GM20000 (cell line): ENCODE measurements around the gene IGSF23.
"Not testable (repeated sequence)": the region's sequence is repeated elsewhere in the genome, so short reads cannot be mapped to it uniquely, and the experiment has no call there.

Source experiments
- DNase-seq: peaks from one replicate; pipeline ENCODE4 v3.0.0; 2012; ENCODE audit warnings: low spot score
- CTCF ChIP-seq: IDR thresholded peaks from 2 replicates; pipeline ENCODE4 v1.5.1; 2012; ENCODE audit warnings: mild to moderate bottlenecking, control low read depth; ENCODE audit errors: extremely low read depth, missing control alignments

Gene IGSF23

DNA sequence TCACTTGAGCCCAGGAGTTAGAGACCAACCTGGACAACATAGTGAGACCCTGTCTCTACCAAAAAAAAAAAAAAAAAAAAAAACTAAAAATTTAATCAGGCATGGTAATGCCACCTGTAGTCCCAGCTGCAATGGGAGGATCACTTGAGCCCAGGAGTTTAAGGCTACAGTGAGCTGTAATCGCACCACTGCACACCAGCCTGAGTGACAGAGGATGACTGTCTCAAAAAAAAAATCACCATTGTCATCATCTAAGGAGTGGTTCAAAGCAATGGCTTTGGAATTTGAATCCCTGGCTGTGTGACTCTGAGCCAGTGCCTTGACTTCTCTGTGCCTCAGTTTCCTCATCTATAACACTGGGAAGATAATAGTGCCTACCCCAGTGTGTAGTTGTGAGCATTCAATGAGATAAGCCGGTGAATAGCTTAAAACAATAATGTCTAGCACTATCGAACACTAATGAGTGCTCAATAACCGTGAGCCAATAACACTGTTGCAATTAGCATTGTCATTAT, 11.5 kb downstream of the IGSF23 start:
- no peak for TF ChIP-seq CTCF
- DNase-seq: no peak

DNA sequence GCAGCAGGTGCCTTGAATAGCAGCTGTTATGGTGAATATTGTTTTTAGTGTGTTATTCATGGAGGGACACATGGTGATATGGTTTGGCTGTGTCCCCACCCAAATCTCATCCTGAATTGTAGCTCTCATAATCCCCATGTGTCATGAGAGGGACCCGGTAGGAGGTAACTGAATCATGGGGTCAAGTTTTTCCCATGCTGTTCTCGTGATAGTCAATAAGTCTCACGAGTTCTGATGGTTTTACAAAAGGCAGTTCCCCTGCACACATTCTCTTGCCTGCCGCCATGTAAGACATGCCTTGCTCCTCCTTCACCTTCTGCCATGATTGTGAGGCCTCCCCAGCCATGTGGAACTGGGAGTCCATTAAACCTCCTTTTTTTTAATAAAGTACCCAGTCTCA, 12.3 kb downstream of the IGSF23 start:
- not testable (repeated sequence) for DNase-seq

GRCh38 chr19:44626048-44626624, 12.8 kb downstream of the IGSF23 start:
- no peak for TF ChIP-seq CTCF
- DNase-seq: no peak

GRCh38 chr19:44627631-44628030, 14.3 kb downstream of the IGSF23 start:
- DNase-seq: no peak
- no peak for TF ChIP-seq CTCF

DNA sequence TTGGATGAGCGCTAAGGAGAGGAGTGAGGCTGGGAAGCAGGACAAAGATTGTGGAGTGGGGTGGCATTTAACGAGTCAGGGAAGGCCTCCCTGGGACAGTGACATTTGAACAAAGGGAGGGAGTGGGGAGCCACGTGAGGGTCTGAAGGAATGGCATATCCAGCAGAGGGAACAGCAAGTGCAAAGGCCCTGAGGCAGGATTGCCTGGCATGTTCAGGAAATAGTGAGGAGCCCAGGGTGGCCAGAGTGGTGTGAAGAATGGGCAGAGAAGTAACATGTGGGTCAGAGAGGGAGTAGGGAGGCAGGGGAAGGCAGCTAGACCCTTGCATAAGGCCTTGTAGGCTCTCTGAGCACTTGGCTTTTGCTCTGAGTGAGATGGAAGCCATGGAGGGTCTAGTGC, 15.4 kb downstream of the IGSF23 start:
- TF ChIP-seq CTCF: no peak
- no peak for DNase-seq

DNA sequence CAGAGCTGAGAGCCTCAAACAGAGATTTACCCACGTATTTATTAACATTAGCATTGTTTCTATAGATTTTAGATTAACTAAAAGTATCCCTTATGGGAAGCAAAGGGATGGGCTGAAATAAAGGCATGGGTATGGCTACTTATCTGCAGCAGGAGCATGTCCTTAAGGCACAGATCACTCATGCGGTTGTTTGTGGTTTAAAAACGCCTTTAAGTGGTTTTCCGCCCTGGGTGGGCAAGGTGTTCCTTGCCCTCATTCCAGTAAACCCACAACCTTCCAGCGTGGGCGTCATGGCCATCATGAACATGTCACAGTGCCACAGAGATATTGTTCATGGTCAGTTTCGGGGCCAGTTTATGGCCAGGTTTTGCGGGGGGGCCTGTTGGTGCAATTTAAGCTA, 18.2 kb downstream of the IGSF23 start:
- not testable (repeated sequence) for DNase-seq

DNA sequence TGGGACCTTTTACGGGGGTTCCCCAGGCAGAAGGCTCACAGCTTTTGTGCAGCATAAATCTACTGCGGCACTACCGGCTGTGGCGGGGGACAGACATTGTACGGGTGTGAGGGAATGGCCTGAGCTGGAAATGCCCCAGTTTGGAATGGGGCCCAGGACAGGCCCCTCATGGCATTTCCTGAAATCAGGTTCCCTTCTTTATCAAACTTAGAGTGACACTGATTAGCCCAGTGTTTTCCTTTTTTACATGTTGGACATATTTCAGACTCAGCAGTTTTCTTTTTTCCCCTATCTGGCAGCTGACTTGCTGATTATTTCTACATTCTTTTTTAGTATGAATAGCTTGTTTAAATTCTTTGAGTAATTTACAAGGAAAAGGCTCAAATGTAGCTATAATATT, 20.7 kb downstream of the IGSF23 start:
- DNase-seq: not testable (repeated sequence)

DNA sequence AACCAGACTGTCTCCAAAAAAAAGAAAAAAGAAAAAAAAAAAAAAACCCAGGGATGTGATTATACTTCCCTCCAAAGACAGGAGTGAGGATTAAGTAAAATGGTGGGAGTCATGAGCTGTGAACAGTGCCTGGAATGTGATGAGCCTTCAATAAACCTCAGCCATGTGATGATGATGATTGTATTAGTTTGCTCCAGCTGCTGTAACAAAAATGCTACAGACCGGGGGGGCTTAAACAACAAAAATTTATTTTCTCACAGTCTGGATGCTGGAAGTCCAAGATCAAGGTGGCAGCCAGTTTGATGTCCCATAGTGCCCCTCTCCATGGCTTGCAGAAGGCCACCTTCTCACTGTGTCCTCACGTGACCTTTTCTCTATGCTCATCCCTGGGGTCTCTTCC, 21.4 kb downstream of the IGSF23 start:
- no peak for DNase-seq
- no peak for TF ChIP-seq CTCF

DNA sequence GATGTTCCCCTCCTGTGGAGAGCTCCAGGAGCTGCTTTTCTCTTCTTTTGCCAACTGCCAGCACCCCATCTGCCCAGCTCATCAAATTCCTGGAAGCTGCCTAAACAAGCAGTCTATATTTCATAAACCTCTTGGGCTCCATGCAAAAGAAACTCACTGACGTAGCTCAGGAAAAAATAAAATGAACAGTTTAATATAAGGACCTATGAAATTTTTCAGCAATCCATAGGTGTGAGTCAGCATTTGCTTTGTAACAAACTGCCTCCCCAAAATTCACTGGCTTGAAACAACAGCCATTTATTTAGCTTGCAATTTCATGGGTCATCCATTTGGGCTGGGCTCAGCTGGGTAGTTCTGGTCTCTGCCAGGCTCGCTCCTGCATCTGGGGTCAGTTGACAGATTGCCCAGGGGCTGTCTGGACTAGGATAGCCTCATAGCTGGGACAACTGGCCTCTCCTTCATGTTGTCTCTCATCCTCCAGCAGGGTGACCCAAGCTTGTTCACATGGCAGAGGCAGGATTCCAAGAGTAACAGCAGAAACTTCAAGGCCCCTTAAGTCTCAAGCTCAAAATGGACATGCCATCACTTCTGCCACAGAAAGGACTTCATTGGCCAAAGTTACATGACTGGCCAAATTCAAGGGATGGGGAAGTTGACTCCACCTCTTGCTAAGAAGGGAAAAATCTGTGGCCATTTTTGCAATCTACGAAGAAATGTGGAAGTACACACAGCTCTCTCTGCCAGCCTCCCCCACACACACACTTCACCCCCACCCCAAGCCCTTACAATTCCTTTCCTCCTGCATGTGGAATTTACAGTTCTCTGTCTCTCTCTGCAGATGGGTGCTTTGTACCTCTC, 22.4 kb downstream of the IGSF23 start:
- no peak for DNase-seq
- no peak for TF ChIP-seq CTCF
